Left cardiac atrium (tissue), 4 donors: ENCODE results near the gene GTF3C1. TPM values are rescaled to one million over a fixed set of nuclear protein-coding genes. Genes with fewer than 3 reads are reported as not detected.
A peak's percentile ranks its signal among the peaks of the same experiment; 100 is the strongest.
"Not testable (repeated sequence)": the region's sequence is repeated elsewhere in the genome, so short reads cannot be mapped to it uniquely, and the experiment has no call there.

Experiments
- ATAC-seq, 2 donors: fragments of 200-7000 bp; cut with Tn5 transposase; one replicate each; pipeline ENCODE4 v1.9.1; 2020; ENCODE audit warnings: mild to moderate bottlenecking in 2 of 2, moderate library complexity in 2 of 2
- DNase-seq: peaks from one replicate; pipeline ENCODE4 v3.0.0-alpha.2; 2020
- intact Hi-C, 2 donors: fragments of 100-400 bp; cut with DNase I; formaldehyde crosslinking; loops; one replicate each; pipeline versions ENCODE4 v1.14.1 to v1.15.1; 2022 to 2023
- total RNA-seq, 2 donors: library from RNA; stranded (reverse); fragmentation: NEBNext Ultra II Directional; extraction: Animal tissue kit (Norgen Biotek cat#: 25700); gene quantifications; one replicate each; pipeline ENCODE4 v1.2.1, GENCODE V29; 2021
- donor health status: DM: no; HTN: yes; CAD: no.
- donor health status: DM: no; HTN: yes; CAD: no; lungs with severe emphysema.
- donor health status: DM: yes; HTN: yes; CAD: no.
- donor health status: Dilated cardiomyopathy.

The GTF3C1 gene
- total RNA-seq, 2 donors from 2014 or later: 43.3 to 53.6 TPM

DNA sequence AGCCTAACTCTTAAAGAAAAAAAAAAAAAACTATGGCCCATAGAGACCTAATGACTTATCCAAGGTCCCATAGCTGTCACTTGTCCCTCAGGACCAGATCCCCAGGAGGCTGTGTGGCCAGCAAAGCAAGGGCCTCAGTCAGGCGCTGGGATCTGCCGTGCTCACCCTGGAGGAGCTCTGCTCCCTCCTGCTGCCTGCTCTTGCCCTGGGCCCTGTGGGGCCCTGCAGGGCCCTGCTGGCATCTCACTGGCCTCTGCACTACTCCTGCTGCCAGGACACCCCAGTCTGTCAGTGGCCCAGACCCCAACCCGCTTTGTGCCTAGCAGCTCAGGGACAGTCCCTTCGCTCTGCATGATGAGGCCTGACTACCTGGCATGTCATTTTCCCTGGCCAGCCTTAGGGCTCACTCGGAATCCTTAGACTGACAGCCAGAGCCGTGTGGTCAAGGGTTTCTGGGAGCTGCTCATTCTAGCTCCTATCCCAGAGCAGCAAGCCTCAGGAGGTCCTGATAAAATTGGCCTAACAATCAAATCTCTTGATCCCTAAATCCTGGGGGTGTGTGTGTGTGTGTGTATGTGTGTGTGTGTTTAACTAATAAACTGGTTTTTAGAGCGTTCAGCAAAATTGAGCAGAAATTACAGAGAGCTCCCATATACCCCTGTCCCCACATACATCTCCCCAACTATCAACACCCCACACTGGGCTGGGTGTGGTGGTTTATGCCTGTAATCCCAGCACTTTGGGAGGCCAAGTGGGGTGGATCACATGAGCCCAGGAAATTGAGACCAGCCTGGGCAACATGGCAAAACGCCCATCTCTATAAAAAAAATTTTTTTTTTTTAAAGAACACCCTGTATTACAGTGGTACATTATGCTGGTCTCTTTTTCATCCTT, 22.0 kb upstream of the GTF3C1 start:
- DNase-seq (no peak), ATAC-seq (peak in 1 of 2 donors; percentile 22)
- intact Hi-C loops: no loop called here

DNA sequence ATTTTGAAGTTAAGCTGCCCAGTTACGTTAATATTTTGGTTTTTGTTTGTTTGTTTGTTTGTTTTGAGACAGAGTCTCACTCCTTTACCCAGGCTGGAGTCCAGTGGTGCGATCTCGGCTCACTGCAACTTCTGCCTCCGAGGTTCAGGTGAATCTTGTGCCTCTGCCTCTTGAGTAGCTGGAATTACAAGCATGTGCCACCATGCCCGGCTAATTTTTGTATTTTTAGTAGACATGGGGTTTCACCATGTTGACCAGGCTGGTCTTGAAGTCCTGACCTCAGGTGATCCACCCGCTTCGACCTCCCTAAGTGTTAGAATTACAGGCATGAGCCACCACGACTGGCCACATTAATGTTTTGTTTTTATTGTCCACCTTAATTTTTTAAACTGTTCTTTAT, 21.3 kb upstream of the GTF3C1 start:
- intact Hi-C loops, DNase-seq, ATAC-seq: not testable (repeated sequence)

DNA sequence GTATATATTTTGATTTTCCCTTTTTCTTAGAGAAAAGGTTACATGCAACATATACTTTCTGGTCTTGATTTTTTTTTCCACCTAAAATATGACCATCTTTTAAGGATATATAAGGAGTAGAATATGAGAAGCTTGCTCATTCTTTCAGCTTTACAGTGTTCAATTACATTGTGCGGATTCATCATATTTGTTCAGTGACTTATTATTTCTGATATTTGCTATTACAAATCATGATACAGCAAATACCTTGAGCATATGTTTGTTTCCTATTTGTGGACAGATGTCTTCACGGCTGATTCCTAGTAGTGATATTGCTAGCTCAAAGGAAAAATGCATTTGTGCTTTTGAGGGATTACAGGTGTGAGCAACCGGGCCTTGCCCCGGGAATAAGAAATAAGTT, 18.4 kb upstream of the GTF3C1 start:
- ATAC-seq (no peak), DNase-seq (no peak)
- intact Hi-C loops: no loop called here

DNA sequence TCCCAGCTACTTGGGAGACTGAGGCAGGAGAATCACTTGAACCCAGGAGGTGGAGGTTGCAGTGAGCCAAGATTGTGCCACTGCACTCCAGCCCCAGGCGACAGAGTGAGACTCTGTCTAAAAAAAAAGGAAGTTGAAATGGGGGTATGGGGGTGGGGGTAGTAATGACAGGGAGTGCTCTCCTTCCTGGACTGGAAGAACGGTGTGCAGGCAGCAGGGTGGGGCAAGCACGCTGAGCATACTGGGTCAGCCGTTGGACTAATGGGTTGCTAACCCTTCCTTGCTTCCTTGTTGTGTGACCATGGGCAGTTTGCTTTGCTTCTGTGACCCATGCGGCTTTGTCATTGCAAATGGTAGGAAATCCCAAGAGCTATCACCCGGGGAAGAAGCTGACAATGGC, 16.7 kb upstream of the GTF3C1 start:
- DNase-seq: no peak
- ATAC-seq: no peak
- intact Hi-C loops: no loop called here

DNA sequence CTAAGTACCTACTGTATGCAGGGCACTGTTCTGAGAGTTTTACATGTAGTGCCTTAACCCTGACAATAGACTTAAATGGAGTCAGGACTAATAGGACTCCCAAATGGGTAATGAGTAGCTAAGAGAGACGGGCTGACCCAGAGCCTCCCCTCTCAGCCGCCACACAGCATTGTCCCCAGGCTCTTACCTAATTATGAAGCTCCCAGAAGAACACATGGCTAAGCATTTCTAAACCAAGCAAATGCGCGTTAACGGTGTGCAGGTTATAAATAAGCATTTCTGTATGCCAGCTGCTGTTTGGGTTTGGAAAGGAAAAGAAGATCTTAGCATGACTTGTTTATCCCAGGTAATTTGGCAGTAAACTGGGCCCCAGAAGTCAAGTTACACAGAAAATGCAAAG, 14.5 kb upstream of the GTF3C1 start:
- intact Hi-C loops: no loop called here
- no peak for DNase-seq
- no peak for ATAC-seq

DNA sequence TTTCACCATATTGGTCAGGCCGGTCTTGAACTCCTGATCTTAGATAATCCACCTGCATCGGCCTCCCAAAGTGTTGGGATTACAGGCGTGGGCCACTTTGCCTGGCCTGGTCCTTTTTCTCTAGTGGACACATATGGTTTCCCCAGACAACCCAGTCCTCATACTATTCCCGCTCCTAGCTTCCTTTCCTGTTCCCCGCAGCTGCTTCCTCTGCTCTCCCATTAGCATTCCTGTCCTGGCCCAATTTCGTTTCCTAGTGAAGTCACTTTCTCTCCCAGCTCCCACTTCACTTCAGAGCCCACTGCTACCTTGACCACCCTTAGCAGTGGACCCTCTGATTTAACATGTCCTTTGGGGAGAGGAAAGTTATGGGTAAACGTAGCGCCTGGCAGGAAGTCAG, 11.5 kb upstream of the GTF3C1 start:
- intact Hi-C loops: no loop called here
- no peak for ATAC-seq
- no peak for DNase-seq

DNA sequence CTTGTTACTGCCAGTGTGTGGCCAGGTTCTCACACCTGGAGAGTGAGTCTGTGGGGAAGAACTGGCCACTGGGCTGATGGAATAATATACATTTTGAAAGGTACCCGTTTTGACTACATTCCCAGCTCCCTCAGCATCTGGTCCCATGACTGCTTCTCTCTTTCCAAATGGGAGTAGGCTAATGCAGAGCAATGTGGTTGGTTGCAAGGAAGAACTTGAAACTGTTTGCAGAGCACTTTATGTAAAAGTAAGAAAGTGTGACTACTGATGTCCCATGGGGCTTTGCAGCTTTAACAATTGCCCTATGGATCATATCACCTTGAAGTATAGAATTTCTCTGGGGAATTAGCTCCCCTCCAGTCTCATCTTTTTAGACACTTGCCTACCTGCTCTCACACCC, 9.2 kb upstream of the GTF3C1 start:
- intact Hi-C loops: no loop called here
- DNase-seq: no peak
- ATAC-seq: no peak

DNA sequence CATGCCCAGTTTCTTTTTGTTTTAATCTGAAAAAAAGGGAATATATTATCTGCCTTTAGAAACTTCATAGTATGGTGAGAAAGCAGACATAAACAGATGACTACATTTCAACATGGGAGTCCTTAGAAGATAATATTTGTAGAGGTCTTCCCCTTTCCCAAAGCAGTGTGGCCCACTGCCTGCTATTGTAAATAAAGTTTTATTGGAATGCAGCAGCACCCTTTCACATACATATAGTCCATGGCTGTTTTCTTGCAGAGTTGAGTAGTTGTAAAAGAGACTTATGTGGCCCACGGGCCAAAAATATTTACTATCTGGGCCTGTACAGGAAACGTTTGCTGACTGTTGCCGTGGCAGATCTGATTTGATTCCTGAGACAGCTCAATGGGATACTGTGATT, 8.7 kb upstream of the GTF3C1 start:
- ATAC-seq: no peak
- intact Hi-C loops: no loop called here

DNA sequence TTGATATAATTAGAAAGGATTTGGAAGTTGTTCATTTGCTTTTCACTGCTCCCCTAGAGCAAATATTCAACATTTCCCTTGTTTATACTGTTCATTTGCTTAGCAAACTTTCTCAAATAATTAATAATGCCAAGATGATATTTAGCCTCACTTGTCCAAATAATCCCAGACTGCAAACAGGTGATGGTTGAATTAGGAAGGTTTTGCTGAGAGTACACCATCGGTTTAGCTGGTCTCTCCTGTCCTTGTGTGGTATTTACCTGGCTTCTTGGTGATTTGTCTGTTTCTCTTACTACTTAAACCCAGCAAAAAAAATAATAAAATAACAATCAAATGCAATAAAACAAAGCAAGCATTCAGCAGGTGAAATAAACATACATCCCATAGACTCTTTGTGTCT, 6.8 kb upstream of the GTF3C1 start:
- ATAC-seq: no peak
- DNase-seq: no peak
- intact Hi-C loops: no loop called here

More for the DNA sequence above, 8.7 kb upstream of the GTF3C1 start:
- DNase-seq: no peak

DNA sequence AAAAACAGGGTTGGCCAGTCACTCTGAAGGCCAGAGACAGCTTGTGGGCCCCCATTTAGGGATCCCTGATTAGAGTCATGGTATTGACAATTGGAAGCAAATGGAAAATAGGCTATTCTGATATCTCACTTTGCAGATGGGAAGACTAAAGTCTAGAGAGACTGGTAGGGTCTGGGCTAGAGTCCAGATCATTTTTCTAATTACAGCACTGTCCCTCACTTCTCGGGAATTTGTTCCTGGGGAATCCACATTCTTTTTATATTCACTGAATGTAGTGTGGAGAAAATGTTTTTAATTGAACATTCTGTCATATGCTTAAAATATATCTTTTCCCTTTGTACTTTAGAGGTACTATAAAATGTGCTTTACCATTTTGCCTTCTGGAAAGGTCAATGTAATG, 1.3 kb upstream of the GTF3C1 start:
- intact Hi-C loops: no loop called here
- no peak for ATAC-seq

DNA sequence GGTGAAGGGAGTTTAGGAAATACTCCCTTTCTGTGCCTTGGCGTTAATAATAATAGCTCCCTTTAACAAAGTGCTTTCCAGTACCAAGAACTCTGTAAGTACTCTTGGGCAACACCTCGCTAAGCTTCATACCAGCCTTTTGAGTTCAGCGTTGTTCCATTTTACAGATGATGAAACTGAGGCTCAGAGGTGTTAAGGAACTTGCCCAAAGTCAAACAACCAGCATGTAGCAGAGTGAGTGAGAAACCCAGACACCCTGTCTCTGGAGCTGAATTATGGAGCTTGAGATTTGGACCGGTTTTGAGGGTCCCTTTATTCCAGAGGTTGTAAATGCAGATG, 838 bp upstream of the GTF3C1 start:
- intact Hi-C loops: no loop called here
- DNase-seq (no peak), ATAC-seq (no peak)

More for the DNA sequence above, 1.3 kb upstream of the GTF3C1 start:
- DNase-seq: no peak

DNA sequence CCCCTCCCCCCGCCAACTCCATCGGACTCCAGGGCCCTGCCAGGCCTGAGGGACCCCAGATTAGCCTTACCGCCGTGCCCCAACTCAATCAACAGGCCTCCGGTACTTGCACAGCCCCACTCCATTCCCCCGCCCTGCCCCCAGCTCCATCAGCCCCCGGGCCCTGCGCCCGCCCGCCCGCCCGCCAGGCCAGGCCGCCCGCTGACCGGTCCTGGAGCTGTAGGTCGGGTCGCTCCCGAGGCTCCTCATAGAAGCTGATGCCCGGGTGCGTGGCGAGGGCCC, 308 bp downstream of the GTF3C1 start:
- peak; percentile 65 to 67 for ATAC-seq
- intact Hi-C loops: no loop called here
- no peak for DNase-seq

DNA sequence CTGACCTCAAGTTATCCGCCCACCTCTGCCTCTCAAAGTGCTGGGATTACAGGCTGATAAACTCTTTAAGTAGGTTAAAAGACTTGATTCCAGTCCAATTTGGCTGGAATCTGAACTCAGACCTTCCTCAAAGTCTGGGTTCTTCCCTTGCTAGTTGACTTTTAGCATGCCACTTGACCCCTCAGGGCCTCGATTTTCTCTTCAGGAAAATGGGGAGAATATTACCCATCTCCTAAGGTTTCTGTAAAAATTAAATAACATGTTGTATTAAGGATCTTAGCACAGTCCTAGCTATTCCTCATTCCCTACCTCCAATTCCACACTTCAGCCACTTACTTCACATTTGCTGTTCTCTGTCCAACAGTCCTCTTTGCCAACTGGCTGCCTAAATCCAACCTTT, 1.9 kb downstream of the GTF3C1 start:
- DNase-seq (no peak), ATAC-seq (no peak)
- intact Hi-C loops: no loop called here

DNA sequence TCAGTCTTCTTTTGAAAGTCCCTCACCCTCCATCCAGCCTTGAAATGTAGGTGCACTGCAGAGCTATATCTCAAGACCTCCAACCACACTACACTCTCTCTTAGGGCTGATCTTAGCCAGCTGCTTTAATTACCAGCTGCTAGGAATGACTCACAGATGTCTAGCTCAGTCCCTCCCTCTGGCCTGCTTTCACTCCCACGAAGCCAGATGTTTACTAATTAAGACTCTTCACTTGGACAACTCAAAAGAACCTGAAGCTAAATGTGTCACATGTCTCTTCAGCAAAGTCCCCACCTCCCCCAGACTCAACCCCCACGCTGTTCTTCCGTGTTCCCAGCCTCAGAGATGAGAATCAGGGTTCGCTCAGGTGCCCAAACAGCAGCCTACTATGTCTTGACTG, 2.6 kb downstream of the GTF3C1 start:
- intact Hi-C loops: no loop called here
- DNase-seq (no peak), ATAC-seq (peak in 1 of 2 donors; percentile 50)

DNA sequence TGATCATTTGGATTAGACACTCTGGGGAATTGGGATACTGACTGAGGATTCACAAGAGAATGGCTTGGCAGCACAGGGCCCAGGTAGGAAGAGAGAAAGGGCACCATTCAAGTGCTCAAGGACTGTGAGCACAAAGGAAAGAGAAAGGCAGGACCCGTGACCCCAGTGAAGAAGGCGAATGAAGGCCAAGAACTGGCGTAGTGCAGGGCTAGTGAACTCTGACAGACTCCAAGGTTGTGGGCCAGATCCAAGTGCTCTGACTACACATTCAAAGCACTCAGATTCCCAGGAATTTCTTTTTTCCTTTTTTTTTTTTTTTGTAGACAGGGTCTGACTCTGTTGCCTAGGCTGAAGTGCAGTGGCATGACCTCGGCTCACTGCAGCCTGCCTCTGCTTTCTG, 5.0 kb downstream of the GTF3C1 start:
- no peak for ATAC-seq
- DNase-seq: no peak
- intact Hi-C loops: no loop called here

DNA sequence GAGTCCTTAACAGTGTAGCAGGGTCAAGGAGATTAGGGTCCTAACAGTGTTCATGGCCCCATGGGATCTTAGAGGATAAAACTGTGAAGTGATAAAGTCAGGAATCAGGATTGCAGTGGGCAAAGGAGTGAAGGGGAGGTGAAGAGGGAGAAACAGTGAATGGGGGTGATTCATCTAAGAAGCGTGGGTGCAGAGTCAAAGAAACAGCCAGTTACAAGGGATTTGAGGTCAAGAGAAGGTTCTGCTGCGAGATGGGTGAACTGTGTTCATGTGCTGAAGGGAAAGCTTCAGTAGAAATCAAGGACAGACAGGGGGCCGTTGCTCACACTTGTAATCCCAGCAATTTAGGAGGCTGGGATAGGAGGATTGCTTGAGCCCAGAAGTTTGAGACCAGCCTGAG, 5.9 kb downstream of the GTF3C1 start:
- ATAC-seq: no peak
- no peak for DNase-seq

DNA sequence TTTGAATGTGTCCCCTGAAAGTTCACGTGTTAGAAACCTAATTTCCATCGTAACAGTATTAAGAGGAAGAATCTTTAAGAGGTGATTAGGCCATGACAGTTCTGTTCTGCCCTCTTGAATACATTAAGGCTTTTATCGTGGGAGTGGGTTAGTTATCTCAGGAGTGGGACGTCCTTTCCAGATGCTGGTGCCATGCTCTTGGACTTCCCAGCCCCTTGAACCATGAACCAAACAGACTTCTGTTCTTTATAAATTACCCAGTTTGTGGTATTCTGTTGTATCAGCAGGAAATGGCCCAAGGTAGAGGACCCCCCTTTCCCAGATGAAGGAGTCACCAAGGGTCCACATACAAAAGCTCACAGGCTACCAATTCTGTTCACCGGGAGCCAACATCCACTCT, 10.1 kb downstream of the GTF3C1 start:
- ATAC-seq (no peak), DNase-seq (no peak)
- intact Hi-C loops: no loop called here

More for the DNA sequence above, 5.9 kb downstream of the GTF3C1 start:
- intact Hi-C loops: no loop called here

DNA sequence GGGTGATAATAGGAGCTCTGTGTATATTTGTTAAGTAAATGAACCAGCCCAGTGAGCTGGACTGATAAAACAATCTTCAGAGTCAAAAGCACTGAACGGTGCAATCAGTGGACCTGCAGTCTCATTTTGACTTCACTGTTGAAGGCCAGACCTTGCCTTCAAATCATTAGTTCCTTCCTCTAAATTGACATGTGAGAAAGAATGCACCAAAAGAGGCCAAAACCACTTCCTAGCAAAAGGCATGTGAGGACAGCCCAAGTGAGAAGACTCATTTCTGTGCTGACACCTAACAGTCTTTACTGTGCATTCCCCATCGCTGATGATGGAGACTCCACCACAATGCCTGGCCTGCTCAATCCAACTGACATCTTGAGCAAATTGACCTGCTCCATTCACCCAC, 10.6 kb downstream of the GTF3C1 start:
- ATAC-seq: no peak
- intact Hi-C loops: no loop called here
- DNase-seq: no peak

DNA sequence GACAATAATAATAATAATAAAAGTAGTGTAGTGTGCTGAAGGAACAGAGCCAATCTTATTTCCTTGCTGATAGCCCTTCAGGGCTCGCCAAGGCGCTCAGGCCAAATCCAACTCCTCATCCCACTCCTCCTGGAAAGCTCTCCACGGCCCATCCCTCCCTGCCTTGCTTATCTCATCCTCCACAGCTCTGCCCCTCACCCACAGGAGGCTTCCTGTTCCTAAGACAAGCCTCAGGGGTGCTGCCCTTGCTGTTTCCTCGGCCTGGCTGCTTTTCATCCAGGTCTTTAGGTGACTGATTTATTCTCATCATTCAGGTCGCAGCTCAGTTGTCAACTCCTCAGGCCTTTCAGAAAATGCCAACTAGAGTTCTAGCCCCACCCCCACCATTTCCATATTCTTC, 11.2 kb downstream of the GTF3C1 start:
- DNase-seq (peak; percentile 56), ATAC-seq (peak; percentile 67 to 89)
- intact Hi-C loops: no loop called here

DNA sequence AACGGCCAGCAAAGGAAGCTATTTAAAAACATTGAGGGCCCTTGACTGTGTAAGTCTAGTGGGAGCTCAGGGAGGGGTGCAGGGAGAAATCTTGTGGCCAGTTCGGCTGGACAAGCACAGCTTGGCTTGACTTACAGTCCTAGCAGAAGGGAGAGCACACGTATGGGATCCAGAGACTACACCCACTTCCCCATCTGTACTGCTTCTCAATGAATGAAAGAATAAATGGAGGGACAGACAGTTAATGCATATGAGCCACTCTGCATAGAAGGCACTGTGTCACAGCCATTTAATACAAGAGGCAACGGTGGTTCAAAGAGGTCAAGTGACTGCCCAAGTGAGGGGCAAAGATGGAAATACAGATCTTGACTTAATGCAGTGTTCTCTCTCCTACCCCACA, 15.5 kb downstream of the GTF3C1 start:
- DNase-seq (no peak), ATAC-seq (no peak)
- intact Hi-C loops: no loop called here
